Epidermal melanocyte (primary cell): ENCODE data around the gene PSMA5.
"Not testable (repeated sequence)": the region's sequence is repeated elsewhere in the genome, so short reads cannot be mapped to it uniquely, and the experiment has no call there.

Experiments used
- DNase-seq: peaks from one replicate; pipeline ENCODE4 v3.0.0; 2011; ENCODE audit warnings: low spot score; ENCODE audit not compliant: insufficient read length

The PSMA5 gene

DNA sequence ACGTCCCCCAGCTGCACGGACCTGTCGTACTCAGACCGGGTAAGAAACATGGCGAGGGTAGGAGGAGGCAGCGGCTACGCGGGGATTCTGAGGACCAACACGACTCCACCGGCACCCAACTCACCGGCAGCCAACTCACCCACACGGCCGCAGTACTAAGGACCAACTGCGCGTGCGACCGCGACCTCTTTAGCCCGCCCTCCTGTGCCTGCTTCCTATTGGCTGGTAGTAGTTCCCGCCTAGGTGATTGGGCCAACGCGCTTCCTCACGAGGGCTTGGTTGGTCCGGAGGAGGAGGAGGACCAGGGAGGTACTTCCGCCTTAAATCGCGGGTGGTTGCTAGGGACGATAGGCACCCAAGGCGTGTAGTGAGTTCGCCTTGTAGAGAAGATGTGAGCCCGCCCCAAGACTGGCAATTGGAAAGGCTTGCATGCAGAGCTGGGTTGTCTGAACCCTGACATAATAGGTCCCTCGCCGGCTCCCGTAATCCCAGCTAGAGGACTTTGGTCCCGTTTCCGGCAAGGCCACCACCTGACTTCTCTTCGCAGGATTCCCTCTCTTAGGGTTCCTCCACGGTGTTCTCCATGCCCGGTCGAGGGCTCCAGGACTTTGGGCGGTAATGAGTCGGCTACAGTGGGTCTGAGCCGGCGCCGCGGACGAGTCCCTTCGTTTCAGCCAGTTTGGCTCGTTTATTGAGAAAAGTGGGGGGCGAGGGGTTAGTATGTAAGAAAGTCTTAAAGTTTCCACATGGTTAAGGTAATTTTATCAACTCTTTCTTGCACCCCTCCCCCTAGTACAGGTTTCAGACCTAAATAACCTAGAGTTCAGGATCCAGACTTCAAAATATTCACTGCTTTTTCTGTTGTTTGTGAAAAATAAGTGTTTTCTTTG is at the start of gene PSMA5:
TSS of gene PSMA5 (minus strand) at position 168 of the 890 bp plus-strand sequence. CDS start at position 50, 118 bp downstream.
- peak; percentile 86 for DNase-seq

DNA sequence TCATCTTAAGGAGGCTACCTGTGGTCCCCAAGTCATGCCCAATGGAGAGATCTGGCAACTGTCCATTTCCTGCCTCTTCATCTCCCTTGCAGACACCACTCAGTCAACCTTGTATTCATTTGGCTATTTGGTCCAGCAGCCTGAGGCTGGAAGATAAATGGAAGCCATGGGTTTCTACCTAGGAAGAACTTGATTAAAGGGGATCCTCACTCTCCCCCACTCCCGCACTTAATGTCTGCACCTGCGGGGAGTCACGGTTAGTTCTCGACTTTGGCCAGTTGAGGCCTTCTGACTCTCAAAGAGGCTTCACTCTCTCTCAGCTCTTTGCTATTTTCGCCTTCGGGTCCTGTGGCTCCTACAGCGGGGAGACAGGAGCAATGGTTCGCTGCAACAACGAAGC is 49.0 kb upstream of the PSMA5 start:
- no peak for DNase-seq

DNA sequence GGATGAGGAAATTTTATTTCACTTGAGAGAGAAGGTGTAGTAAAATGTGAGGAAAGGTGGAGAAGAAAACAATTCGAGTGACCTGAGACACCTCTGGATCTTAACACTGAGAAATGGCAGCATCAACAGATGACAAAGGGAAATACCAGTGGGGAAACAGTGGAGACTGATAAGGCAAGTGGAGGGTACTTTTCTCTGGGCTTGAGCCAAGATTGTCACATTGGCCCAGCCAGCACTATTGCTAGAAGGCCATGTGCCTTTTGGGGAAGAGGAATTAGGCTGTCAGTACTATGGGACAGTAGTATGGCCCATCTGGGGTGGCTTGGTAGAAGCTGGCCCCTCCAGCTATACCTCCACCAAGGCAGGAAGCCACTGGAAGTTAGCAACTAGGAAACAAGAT is 48.4 kb upstream of the PSMA5 start:
- DNase-seq: no peak

DNA sequence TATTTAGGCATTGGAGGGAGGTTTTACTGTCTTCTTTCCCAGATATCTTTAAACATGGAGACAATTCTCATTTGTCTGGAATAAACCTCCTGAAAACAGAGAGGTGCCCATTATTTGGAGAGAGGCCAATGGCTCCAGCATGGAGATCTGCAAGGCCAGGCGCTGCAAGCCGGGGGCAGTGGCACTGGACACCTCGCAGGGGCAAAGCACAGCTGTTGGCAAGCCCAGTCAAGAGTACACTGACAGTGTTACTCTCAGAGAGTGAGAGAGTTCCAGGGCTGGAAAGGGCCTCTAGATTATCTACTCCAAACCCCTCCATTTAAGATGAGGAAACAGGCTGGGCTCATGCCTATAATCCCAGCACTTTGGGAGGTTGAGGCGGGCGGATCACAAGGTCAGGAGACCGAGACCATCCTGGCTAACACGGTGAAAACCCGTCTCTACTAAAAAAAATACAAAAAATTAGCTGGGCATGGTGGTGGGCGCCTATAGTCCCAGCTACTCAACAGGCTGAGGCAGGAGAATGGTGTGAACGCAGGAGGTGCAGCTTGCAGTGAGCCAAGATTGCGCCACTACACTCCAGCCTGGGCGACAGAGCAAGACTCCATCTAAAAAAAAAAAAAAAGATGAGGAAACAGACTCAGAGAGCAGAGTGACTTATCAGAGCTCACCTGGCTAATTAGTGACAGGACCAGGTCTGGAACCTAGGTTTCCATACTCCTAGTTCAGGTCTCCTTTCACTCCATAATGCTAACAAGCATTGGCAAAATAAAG is 47.2 kb upstream of the PSMA5 start:
- DNase-seq: not testable (repeated sequence)

DNA sequence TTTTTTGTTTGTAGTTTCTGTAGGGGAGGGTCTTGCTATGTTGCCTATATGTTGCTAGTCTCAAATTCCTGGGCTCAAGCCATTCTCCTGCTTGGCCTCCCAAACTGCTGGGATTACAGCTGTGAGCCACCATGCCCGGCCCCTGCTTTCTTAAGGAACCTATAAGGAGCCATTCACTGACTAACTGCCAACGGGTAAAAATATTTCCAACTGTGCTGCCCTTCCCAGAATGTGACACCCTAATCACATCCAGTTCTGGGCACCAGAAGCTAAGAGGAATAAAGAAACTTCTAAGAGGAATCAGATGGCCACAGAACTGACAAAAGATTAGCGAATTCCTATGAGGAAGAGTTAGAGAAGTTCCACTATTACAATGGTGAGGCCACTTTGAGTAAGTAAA is 46.5 kb upstream of the PSMA5 start:
- DNase-seq: no peak

DNA sequence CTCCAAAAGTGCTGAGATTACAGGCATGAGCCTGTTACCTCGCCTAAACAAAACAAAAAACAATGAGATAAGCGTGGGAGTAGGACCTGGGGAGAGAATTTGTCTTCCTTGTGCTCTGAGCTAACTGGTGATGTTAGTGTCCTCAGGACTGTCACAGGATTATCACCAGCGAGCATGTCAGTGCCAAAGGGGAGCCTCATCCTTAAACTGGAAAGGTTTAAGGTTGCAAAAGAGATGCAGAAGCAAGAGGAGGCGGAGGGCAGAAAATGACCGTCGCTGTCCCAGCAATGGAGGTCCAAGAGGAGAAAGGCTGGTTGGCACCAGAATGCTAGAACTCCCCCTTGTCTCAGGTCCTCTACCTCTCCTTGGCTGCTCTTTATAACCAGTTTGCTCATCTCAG is 44.0 kb upstream of the PSMA5 start:
- no peak for DNase-seq

DNA sequence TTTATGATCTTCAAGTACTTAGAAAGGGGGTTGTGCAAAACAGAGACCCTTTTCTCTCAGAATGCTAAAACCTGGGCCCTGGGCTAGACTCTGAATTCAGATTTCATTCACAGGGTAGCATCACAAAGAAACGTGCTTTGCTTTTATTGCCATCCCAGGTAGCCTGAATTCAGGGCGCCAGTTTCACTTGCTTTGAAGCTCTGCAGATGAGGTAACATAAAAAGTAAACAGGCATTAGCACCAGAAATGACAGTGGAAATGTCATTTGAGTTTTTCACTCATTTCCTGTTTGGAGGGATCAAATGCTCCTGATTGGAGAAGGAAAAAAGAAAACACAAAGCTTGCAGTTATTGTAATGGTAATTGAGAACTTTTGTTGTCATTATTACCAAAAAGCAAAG is 42.7 kb upstream of the PSMA5 start:
- no peak for DNase-seq

DNA sequence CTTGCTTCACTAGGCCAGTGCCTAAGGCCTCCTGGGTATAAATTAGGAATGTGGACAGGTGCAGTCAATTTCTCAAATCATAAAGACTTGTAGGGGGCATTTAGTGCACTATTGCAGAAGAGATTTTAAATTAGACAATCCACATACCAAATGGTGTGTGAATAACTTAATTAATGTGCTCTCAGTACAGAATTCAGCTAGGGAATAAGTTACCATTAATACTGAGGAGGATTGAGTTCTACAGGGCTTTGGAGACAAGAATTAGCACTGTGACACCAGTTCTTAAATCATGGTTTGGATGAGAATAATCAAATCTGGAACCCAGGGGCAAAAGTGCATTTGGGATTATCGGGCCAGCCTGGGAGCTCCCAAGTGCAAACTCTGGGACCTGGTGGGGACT is 41.8 kb upstream of the PSMA5 start:
- no peak for DNase-seq

DNA sequence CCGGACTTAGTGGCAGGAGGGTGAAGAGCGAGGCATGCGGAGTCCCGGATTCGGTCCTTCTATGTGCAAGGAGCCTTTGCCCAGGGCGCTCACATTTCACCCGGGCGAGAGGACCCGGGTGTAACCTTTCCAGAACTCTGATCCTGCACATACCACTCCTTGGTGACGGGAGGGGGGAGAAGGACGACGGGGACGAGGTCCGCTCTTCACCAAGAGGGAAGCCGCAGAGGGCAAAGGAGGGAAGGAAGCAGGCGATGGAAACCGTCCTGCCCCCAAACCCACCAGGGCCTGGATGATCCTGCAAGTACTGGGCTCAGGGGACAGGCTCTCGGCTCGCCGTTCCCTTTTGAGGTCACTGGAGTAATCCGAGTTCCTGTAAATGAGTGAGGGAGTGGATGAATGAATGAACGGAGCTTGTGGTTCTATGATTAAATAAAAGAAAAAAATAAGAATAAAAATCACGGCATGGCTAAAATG is 41.1 kb upstream of the PSMA5 start:
- no peak for DNase-seq

DNA sequence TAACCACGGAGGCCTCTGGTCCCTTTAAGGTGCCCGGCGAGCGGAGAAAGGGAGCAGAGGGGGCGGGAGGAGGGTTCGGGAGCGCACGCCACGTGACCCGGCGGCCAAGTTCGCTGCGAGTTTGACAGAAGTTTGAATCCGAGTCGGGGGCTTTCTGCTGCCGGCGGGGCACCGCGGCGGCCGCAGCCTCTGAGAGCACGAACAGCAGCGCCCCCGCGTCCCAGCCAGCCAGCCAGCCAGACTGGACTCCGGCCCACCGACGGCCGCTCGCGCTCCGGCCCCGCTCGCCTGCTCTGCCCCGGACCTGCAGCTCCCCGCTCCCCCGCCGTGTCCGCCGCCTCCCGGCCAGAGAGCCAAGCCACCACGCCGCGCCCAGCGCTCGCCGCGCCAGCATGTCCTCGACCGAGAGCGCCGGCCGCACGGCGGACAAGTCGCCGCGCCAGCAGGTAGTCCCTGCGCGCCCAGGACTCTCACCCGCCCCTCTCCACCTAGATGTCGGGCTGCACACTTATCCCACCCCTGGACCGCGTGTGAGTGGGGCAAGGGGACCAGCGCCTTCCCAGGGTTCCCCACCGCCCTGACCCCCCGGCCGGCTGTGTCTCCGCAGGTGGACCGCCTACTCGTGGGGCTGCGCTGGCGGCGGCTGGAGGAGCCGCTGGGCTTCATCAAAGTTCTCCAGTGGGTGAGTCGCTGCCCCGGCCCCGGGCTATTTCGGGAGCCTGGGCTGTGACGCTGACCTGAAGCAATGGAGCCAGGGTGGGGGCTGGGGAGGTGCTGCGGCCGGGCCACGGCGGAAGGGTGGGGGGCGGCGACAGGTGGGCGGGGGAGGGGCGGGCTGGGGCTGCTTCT is 40.4 kb upstream of the PSMA5 start, which contains the start of gene SYPL2:
TSS of gene SYPL2 (plus strand) at position 95 of the 849 bp plus-strand sequence. CDS start at position 393, 298 bp downstream.
- peak; percentile 40 for DNase-seq

DNA sequence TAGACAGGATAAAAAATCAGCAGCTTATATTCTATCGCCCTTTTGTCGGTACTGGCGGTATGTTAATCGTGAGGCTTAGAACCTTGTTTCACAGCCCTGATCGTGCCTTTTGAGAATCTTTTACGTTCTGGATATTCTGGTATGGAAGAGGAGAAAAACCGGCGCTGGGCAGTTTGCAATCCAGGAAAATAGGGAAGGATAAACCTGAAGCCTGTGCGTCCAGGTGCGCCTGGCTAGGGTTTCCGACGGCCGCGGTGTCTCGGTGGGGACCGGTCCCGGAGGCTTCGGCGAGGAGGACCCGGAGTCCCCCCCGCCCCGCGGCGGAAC is 39.8 kb upstream of the PSMA5 start:
- DNase-seq: no peak

DNA sequence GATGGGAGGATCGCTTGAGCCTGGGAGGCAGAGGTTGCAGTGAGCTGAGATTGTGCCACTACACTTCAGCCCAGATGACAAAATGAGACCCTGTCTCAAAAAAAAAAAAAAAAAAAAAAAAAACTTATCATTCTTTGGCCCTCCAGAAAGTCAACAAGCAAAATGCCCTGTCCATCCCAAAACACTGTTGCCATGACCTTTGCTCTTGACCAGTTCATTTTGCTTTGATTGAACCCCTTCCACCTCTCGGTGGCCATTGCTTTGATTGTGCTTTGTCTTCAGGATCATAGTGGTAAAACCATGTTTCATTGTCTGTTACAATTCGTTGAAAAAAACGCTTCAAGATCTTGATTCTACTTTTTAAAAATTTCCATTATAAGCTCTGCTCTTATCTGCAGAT is 31.6 kb upstream of the PSMA5 start:
- no peak for DNase-seq

DNA sequence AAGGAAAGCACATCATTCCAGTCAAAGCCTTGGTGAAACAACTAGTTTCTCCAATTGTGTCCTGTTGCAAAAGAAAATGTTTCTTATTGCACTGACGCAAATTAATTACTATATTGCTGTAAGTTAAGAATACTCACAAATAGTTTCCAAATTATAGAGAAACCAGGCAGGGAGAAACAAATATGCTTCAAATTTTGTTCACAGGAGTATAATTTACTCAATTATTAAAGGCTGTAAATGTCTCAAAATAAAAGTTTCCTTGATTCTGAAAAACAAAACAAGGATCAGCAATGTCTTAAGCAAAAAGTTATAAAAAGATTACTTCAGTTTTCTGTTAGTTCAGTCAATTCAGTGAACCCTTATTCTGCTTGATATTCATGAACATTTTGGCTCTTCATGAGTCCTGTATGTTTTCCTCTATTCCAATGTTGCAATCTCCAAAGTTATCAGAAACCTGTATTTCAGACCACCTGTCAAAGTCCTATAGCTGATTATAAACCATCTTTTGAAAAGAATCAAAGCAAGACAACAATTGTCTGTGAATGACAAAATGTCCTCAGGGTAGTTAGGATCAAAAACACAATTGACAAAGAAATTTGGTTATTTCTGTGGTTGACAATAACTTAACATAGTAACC is 28.4 kb upstream of the PSMA5 start:
- DNase-seq: no peak

DNA sequence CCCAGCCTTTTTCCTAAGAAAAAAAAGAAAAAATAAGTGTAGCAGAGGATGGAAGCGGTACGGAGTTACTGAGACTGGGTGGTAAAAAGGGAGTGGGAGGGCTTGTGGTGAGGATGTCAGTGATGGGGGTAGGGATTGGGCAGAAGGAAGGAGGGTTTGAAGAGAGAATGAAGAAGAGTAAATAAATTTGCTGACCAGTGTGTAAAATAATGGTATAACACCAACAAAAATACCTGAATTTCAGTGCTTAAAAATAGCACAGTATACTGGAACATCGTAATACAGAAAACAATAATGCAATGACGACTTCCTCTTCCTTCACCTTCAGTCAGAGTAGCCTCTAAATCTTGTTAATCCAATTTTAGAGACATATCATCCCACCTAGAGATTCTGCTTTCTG is 21.3 kb upstream of the PSMA5 start:
- DNase-seq: no peak

DNA sequence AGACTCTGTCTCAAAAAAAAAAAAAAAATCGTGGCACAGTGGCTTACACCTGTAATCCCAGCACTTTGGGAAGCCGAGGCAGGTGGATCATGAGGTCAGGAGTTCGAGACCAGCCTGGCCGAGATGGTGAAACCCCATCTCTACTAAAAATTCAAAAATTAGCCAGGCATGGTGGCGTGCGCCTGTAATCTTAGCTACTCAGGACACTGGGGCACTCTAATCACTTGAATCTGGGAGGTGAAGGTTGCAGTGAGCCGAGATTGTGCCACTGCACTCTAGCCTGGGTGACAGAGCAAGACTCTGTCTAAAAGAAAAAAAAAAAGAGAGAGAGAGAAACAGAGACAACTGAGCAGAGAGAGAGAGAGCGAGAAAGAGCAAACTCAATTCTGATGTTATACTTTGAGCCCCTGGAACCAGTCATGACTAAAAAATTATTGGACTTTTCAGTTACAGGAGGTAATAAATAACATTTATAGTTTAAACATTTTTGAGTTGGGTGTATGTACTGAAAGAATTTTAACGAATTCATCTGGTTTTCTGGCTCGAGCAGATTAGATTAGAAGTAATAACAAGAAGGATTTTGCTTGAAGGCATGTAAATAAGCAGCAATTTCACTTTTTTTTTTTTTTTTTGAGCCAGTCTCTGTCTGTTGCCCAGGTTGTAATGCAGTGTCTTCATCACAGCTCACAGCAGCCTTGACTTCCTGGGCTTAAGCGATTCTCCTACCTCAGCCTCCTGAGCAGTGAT is 19.9 kb upstream of the PSMA5 start:
- DNase-seq: not testable (repeated sequence)

DNA sequence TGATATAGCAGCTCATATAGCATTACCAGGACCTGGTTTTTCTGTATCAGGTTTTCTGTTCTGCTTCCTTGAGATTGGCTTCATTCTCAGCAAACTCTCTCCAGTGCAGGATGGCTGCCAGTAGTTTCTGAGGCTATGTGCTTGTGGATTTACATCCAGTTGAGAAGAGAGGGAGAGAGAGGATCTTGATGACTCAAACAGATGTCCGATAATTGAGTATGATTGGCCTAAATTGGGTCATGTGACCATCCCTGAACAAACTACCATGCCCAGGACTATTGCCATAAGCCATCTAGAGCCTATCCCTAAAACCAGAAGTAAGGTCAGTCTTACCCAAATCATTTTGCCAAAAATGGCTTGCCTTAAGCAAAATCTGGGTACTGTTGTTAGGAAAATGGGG is 18.1 kb upstream of the PSMA5 start:
- no peak for DNase-seq

DNA sequence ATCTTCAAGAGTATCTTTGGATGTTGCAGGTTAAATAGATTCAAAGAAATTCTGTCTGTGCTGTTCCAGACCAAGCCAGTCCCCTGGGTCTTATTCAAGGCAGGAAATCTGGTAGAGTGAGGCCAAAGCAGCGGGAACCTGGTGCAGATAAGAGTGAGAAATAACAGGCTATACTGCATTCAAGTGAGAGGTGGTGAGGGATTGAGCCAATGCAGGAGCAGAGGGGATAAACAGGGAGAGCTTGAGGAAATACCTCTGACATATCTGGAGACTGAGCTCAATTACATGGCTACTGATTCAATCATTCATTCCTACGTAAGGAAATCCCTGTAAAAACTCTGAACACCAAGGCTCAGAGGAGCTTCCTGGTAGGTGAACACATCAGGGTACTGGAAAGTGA is 17.2 kb upstream of the PSMA5 start:
- DNase-seq: no peak

DNA sequence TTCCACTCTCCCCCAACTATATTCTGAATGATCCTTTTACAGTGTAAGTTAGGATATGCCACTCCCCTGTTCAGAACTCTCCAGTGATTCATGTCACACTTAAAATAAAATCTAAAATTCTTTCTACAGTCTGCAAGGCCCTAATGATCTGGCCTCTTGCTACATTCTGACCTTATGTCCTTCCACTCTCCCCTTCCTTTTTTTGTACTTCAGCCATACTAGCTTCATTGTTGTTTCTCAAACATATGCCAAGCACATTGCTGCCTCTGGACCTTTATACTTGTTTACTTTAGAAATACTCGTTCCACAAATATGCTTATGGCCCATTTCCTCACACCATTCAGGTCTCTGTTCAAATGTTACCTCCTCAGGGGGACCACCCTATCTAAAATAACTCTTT is 14.8 kb upstream of the PSMA5 start:
- DNase-seq: no peak

DNA sequence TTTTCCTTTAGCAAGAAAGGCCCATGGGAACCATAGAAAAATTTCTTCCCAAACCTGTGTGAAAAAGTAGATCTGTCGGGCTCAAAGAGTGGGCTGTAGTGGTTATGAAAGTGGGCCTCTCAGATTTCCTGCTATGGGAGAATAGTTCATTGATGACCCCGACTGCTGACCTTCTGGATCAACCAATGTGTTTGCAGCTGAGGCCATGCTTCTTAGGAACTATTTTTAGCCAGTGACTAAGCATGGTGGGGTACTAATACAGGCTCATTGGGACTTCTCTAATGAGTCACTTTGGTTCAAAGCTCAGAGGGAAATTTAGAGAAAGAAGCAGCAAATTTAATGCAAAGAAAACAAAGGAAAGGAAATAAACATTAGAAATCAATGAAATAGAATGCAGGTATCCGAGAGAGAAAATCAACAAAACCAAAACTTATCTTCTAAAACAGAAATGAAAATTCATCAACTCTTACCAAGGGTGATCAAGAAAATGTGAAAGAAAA is 12.6 kb upstream of the PSMA5 start:
- DNase-seq: no peak

DNA sequence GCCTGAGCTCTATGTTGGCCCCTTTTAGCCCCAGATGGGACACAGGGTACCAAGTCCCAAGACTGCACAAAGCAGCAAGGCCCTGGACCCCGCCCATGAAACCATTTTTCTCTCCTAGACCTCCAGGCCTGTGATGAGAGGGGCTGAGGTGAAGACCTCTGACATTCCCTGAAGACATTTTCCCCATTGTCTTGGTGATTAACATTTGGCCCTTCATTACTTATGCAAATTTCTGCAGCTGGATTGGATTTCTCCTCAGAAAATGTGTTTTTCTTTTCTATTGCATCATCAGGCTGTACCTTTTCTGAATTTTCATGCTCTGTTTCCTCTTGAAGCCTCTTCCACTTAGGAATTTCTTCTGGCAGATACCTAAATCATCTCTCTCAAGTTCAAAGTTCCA is 8.2 kb upstream of the PSMA5 start:
- DNase-seq: no peak
